H54 (cell line): ENCODE results near the gene MYOG.

Source experiments
- DNase-seq: peaks from one replicate; pipeline ENCODE4 v3.0.0; 2011; ENCODE audit warnings: low spot score, mixed read lengths; ENCODE audit not compliant: insufficient read length
- FAIRE-seq: peaks from 3 replicates; lab custom pipeline; 2011; peaks lifted over from hg19 to GRCh38; lab: Jason Lieb, UNC
- POLR2A ChIP-seq: IDR thresholded peaks from 2 replicates; pipeline ENCODE4 v1.6.1; 2011; ENCODE audit warnings: low read depth, mild to moderate bottlenecking, low read length

Gene MYOG

GRCh38 chr1:203077956-203078355 lies 7.9 kb downstream of the MYOG start:
- no peak for DNase-seq
- no peak for FAIRE-seq
- no peak for TF ChIP-seq POLR2A

- no peak for DNase-seq
- FAIRE-seq: no peak
- TF ChIP-seq POLR2A: no peak
Measured at GRCh38 chr1:203077367-203077766, 8.4 kb downstream of the MYOG start.

DNA sequence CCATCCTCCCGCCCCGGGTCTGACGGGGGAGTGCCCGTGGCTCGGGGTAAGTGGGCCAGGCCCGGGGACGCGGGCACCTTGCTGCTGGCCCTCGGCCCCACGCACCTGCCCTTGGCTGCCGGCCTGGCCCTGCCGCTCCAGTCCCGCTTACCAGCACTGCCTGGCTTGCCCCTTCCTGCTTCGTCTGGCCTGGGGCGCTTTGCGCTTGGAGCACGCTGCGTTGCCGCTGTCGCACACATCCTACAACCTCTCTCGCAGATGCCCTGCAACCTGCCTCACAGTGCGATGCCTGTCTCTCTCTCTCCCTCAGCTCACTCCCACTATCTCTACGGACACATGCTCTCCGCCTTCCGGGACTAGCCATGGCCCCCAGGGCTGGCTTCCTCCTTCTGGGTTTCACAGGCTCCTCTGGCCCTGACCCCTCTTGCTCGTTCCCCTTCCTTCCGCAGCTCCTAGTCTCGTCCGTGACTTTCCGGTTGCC lies 9.7 kb downstream of the MYOG start:
- DNase-seq (no peak), FAIRE-seq (no peak)
- TF ChIP-seq POLR2A: no peak

DNA sequence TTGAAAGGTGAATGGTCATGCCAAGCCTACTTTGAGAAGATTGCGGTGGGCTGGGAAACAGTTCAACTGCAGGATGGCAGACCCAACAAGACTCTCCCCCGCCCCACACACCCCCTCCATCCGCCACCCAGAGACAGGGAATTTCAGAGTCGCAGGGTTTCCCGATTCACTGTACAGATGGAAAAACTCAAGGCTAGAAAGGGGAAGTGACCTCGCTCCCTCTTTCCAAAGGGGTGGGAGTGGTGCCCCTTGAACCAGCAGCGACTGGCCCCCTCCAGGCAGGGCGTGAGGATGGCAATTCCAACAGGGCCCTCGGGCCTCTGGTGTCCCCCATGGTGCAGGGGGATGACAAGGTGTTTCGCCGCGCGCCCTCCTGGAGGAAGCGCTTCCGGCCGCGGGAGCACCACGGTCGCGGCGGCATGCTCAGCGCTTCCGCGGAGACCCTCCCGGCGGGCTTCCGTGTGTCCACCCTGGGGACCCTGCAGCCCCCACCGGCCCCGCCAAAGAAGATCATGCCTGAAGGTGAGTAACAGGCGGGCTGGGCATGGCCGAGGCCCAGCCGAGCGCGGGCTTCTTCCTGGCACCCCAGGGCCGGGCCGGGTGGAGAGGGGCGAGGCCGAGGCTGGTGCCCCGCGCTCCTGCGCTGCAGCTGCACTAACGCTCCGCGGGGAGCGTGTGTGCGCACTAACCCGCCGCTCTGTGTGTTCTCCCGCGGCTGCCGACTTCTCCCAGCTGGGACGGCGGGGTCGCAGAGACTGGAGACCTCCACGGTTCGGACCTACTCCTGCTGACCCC lies 10.4 kb downstream of the MYOG start:
- FAIRE-seq: no peak
- no peak for DNase-seq
- no peak for TF ChIP-seq POLR2A

DNA sequence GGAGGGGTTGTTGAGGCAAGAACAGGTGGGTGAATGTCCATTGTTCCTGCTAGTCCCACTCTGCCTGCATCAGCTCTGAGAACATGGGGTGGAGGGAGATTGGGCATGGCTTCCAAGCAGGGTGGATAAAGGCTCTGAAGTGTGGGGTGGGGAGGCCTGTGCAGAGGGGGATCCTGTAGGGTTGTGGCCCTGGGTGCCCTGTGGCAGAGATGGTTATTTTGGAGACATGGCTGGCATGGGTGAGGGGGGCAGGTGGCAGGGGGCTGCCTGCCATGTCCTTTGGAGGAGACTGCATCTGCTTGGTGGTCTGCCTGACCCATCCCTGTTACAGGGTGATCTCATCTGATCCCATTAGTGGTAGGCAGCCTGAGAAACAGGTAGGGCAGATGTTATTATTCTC lies 11.2 kb downstream of the MYOG start:
- DNase-seq (no peak), FAIRE-seq (no peak)
- TF ChIP-seq POLR2A: no peak

- FAIRE-seq: no peak
- DNase-seq: no peak
- no peak for TF ChIP-seq POLR2A
Measured at GRCh38 chr1:203073469-203073868, 12.3 kb downstream of the MYOG start.

DNA sequence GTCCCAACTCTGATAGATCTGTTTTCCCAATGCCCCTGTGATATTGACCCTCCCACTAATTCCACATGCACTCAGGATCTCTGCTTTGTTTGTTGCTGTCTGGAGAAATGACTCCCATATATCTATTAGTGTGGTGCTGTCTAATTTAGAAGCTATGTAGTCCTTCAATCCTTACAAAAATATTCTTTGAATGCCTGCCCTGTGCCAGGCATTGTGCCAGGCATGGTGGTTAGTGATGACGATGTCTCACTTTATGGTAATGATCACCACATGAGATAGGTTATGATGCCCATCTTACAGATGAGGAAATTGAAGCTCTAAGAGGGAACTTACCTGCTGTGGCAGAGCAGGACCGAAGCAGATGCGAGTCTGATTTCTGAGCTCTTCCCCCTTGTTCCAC lies 12.9 kb downstream of the MYOG start:
- no peak for TF ChIP-seq POLR2A
- DNase-seq: no peak
- FAIRE-seq: no peak

- TF ChIP-seq POLR2A: no peak
- DNase-seq (no peak), FAIRE-seq (no peak)
Measured at GRCh38 chr1:203072002-203072602, 13.7 kb downstream of the MYOG start.

- DNase-seq (no peak), FAIRE-seq (no peak)
- TF ChIP-seq POLR2A: no peak
Measured at GRCh38 chr1:203069030-203069747, 16.6 kb downstream of the MYOG start.

DNA sequence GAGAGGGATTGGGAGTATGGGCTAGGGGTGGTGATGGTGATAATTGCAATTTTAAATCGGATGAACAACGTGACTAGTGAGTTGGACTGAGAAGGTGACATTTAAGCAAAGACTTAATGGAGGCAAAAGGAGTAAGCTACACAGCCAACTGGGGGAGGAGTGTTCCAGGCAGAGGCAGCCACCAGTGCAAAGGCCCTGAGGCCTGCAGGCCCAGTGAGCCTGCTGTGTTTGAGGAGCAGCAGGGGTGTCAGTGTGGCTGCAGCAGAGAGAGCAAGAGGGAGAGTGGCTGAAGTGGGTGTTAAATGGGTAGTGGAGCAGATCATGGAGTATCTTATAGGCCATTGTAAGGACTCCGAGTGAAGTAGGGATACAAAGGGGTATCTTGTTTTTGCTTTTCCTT lies 18.8 kb downstream of the MYOG start:
- no peak for DNase-seq
- no peak for FAIRE-seq
- TF ChIP-seq POLR2A: no peak

GRCh38 chr1:203065986-203066385 lies 19.8 kb downstream of the MYOG start:
- TF ChIP-seq POLR2A: no peak
- FAIRE-seq (no peak), DNase-seq (no peak)

- no peak for DNase-seq
- TF ChIP-seq POLR2A: no peak
- FAIRE-seq: no peak
Measured at GRCh38 chr1:203065191-203065590, 20.6 kb downstream of the MYOG start.

DNA sequence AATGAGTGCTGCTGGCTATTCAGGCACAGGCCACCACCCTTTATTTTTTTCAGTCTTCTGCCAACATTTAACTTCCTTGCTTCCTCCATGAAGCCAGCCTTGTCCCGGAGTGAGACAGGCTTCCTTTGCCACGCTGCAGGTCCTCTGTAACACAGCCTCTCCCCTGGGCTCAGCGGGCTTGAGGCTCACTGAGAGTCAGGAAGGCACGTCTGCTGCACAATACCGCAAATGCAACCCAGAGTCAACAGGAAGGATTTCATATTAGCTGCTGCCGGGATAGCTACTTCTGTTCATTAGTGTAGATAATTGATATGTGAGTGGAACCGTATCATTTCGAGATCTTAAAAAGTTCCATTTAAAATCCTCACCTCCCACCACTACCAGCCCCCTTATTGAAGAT lies 22.5 kb downstream of the MYOG start:
- FAIRE-seq (no peak), DNase-seq (no peak)
- no peak for TF ChIP-seq POLR2A

DNA sequence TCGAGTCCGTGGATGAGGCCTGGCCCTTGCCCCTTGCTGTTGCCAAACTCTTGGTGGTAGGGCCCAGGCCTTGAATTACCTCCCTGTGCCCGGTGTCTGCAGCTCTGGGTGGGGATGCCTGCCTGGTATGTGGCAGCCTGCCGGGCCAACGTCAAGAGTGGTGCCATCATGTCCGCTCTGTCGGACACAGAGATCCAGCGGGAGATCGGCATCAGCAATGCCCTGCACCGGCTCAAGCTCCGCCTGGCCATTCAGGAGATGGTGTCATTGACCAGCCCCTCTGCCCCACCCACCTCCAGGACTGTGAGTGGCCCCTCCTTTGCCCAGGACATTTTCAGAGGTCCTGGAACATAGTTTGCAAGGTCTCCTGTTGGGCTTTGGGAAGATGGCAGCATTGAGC lies 25.7 kb downstream of the MYOG start:
- DNase-seq (no peak), FAIRE-seq (no peak)
- TF ChIP-seq POLR2A: no peak
